Measurements from ENCODE around the gene CDK11A.
"Not testable (repeated sequence)": the region's sequence is repeated elsewhere in the genome, so short reads cannot be mapped to it uniquely, and the experiment has no call there.

GRCh38 chr1:1697358-1698183 is 26.6 kb downstream of the CDK11A start:
- TF ChIP-seq TARDBP (IDR thresholded peaks at IDR 0.05); LEF1 (IDR thresholded peaks at IDR 0.05; ENCODE audit: borderline replicate concordance); FOXM1 (IDR thresholded peaks at IDR 0.05; ENCODE audit: borderline replicate concordance); ARNT (IDR thresholded peaks at IDR 0.05); NFRKB (IDR thresholded peaks at IDR 0.05); ZNF384 (IDR thresholded peaks at IDR 0.05); CTBP1 (IDR thresholded peaks at IDR 0.05; ENCODE audit: borderline replicate concordance); BHLHE40 (IDR thresholded peaks at IDR 0.05; ENCODE audit: borderline replicate concordance); SUZ12 (IDR thresholded peaks at IDR 0.05); FOXK2 (IDR thresholded peaks at IDR 0.05); PKNOX1 (IDR thresholded peaks at IDR 0.05); FOXA1 (IDR thresholded peaks at IDR 0.05); L3MBTL2 (conservative IDR thresholded peaks at IDR 0.05); ELF4 (IDR thresholded peaks at IDR 0.05): not testable (repeated sequence)
